ENCODE data around the gene TWSG1.
A peak's percentile ranks its signal among the peaks of the same experiment; 100 is the strongest.
"Not testable (repeated sequence)": the region's sequence is repeated elsewhere in the genome, so short reads cannot be mapped to it uniquely, and the experiment has no call there.

The TWSG1 gene

DNA sequence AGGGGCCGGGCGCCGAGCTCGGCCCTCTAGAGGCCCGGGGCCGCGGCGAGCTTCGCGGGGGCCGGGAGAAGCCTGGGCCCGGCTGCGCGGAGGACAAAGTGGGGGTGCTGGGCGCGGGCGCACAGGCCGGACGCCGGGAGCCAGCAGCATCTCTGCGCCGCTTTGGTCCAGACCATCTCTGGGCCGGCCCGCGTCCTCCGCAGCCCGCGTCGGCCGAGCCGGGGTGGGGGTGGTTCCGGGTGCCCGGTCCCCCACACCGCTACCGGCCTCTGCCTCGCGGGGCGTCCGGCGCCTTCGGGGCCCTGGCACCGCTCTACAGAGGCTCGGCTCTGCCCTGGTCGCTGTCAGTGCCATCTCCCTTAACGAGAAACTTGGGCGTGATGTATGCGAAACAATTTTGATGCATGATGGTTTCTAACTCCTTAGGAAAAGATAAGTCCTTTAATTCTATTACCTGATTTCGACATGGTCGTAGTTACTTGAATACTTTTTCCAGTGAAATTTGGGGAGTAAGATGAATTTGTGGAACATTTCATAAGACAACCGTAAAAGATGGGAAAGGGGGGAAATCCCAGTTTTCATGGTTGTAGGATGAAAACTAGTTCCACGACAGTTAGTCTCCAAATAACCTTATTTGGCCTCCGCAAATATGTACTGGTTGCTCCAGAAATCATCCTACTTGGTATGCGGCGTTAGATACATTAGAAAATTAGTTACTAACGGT lies 562 bp downstream of the TWSG1 start:
- peak in 1 of 4 experiments; percentile 20 for DNase-seq (ENCODE audit: low read depth in 4 of 4, low spot score in 1 of 4)

- no peak for DNase-seq (ENCODE audit: low read depth in 4 of 4, low spot score in 1 of 4)
Measured at GRCh38 chr18:9335697-9336045, 1.1 kb downstream of the TWSG1 start.

DNA sequence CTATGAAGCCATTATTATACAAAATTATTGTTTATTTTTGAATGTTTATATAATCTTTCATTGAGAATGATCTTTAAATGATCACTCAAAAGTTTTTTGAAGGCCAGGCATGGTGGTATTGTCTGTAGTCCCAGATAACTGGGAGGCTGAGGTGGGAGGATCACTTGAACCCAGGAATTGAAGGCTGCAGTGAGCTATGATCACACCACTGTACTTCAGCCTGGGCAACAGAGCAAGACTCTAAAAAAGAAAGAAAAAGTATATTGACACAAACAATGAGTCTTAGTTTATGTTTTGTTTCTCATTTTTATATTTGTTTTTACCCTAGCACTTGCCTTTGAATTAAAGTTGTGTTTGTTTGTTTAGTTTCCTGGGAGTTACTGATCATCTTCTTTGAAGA lies 2.3 kb downstream of the TWSG1 start:
- no peak for DNase-seq (ENCODE audit: low read depth in 4 of 4, low spot score in 1 of 4)

- DNase-seq (ENCODE audit: low read depth in 4 of 4, low spot score in 1 of 4), result no peak
Measured at GRCh38 chr18:9337873-9338272, 3.3 kb downstream of the TWSG1 start.

GRCh38 chr18:9340472-9340871 lies 5.9 kb downstream of the TWSG1 start:
- DNase-seq (ENCODE audit: low read depth in 4 of 4, low spot score in 1 of 4), result no peak

DNA sequence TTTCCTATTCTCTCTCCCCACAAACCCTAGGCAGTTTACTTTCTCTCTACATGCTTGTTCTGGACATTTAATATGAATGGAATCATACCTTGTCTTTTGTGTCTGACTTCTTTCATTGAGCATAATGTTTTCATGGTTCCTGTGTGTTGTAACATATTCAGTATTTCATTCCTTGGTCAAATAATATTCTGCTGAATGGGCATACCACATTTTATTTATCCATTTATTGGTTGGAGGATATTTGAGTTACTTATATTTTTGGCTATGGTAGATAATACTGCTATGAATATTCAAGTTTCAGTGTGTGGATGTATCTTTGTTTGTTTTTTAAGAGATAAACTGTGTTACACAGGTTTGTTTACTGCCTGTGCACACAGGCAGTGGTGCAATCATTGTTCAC lies 9.0 kb downstream of the TWSG1 start:
- no peak for DNase-seq (ENCODE audit: low read depth in 4 of 4, low spot score in 1 of 4)

GRCh38 chr18:9346775-9347174 lies 12.2 kb downstream of the TWSG1 start:
- DNase-seq (ENCODE audit: low read depth in 4 of 4, low spot score in 1 of 4), result no peak

- DNase-seq (ENCODE audit: low read depth in 4 of 4, low spot score in 1 of 4), result no peak
Measured at GRCh38 chr18:9348079-9348671, 13.6 kb downstream of the TWSG1 start.

GRCh38 chr18:9348766-9349165 lies 14.2 kb downstream of the TWSG1 start:
- DNase-seq (ENCODE audit: low read depth in 4 of 4, low spot score in 1 of 4), result no peak

DNA sequence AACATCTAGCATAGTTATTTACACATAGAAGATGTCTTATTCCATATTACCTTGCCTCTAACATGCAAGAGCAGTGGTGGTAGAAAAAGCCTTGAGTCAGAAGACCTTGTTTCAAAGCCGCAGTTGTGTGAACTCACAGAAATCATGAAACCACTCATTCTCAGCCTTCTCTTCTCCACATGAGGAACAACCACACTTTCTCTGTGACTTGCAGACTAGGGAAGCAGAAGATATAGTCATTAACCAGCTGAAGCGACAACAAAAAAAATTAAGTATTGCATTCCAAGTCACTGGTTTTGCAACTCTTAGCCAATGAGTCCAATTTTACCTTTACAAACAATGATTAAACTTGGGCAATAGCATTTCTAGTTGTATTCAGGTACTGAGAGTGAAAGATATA lies 19.0 kb downstream of the TWSG1 start:
- no peak for DNase-seq (ENCODE audit: low read depth in 4 of 4, low spot score in 1 of 4)

DNA sequence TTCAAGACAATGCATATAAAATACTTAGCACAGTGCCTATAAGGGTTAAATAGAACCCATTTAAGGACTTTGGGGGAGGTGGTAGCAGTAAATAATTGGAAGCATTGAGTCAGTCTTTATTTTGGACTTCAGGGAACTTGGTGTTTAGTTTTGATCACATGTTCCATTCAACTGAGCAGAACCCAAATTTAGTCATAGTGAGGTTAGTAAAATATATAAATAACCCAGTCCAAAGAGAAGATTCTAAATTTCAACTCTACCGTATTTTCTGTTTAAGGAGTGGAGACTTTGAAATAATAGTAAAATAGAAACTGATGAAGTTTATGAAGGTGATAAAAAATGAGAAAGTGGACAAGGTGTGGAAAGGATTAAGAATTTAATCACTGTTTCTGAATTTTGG lies 19.7 kb downstream of the TWSG1 start:
- no peak for DNase-seq (ENCODE audit: low read depth in 4 of 4, low spot score in 1 of 4)

- no peak for DNase-seq (ENCODE audit: low read depth in 4 of 4, low spot score in 1 of 4)
Measured at GRCh38 chr18:9356976-9357375, 22.4 kb downstream of the TWSG1 start.

GRCh38 chr18:9359796-9360195 lies 25.2 kb downstream of the TWSG1 start:
- DNase-seq (ENCODE audit: low read depth in 4 of 4, low spot score in 1 of 4), result no peak

- no peak for DNase-seq (ENCODE audit: low read depth in 4 of 4, low spot score in 1 of 4)
Measured at GRCh38 chr18:9361191-9361590, 26.6 kb downstream of the TWSG1 start.

DNA sequence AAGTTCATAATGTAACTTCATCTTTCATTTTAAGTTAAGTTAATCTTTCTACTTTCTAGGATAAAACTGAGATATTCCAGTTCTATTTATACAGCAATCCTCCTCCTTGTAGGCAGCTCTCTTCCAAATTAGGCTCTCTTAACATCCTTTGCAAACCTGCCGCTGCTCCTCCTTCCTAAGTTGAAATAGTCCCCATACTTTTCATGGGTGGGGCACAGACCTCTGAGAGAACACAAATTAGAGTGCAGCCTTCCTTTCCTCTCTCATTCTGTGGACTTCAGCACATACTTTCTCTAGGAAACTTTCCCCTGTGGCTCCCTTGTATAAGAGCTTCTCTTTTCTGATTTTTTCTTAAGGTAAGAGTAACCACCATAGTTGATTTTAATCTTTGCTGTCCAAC lies 28.3 kb downstream of the TWSG1 start:
- DNase-seq (ENCODE audit: low read depth in 4 of 4, low spot score in 1 of 4), result no peak

DNA sequence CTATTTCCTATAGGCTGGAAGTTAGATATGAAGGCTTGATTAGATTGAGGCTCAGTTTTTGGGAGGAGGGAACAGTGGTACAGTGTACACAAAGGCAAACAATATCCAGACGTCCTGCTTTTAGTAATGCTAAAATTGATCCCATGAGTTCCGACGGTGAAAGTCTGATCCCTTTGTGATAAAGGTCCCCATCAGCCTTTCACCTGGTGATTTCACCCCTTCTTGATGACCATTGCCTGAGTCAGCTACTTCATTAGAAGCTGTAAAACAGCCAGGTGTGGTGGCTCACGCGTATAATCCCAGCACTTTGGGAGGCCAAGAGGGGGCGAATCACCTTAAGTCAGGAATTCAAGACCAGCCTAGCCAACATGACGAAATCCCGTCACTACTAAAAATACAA lies 29.7 kb downstream of the TWSG1 start:
- DNase-seq (ENCODE audit: low read depth in 4 of 4, low spot score in 1 of 4), result no peak

- no peak for DNase-seq (ENCODE audit: low read depth in 4 of 4, low spot score in 1 of 4)
Measured at GRCh38 chr18:9365406-9365805, 30.8 kb downstream of the TWSG1 start.

- no peak for DNase-seq (ENCODE audit: low read depth in 4 of 4, low spot score in 1 of 4)
Measured at GRCh38 chr18:9366126-9366714, 31.6 kb downstream of the TWSG1 start.

DNA sequence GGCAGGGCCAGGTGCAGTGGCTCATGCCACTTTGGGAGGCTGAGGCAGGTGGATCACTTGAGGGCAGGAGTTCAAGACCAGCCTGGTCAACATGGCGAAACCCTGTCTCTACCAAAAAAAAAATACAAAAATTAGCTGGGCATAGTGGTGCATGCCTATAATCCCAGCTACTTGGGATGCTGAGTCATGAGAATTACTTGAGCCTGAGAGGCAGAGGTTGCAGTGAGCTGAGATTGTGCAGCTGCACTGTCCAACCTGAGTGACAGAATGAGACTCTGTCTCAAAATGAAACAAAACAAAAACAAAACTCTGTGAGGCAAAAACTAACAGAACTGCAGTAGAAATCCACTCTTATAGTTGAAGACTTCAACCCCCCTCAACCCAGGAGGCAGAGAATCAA lies 38.7 kb downstream of the TWSG1 start:
- not testable (repeated sequence) for DNase-seq (ENCODE audit: low read depth in 4 of 4, low spot score in 1 of 4)

DNA sequence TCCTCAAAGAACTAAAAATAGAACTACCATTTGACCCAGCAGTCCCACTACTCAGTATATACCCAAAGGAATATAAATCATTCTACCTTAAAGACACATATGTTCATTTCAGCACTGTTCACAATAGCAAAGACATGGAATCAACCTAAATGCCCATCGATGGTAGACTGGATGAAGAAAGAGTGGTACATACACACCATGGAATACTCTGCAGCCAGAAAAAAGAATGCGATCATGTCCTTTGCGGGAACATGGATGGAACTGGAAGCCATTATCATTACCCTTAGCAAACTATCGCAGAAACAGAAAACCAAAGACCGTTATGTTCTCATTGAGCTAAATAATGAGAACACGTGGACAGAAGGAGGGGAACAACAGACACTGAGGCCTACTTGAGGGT lies 44.5 kb downstream of the TWSG1 start:
- no peak for DNase-seq (ENCODE audit: low read depth in 4 of 4, low spot score in 1 of 4)

DNA sequence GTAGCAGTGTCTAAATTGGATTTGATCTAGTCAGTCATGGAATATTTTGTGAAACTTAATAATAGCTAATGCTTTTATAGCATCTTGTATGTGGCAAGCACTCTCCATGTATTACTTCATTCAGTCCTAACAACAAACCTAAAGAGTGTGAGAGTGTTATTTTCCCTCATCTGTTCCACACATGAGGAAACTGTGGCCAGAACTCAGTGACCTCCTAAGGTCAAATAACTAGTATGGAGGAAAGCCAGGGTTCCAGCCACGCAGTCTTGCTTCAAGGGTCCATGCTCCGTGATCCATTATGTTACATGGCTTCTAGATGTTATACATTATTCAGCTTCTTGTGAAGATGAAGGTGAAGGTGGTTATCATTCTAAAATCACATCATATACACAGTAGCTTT lies 45.5 kb downstream of the TWSG1 start:
- DNase-seq (ENCODE audit: low read depth in 4 of 4, low spot score in 1 of 4), result no peak

GRCh38 chr18:9380621-9381395 lies 46.2 kb downstream of the TWSG1 start:
- DNase-seq (ENCODE audit: low read depth in 4 of 4, low spot score in 1 of 4), result no peak
